Nucleus accumbens (tissue), 56 donors: ENCODE results near the gene CYFIP2.
A peak's percentile ranks its signal among the peaks of the same experiment; 100 is the strongest.

Experiments
- DNase-seq, 56 donors: peaks; one replicate each; lab custom pipeline; 2025; lab: John Stamatoyannopoulos, UW

CYFIP2 gene

GRCh38 chr5:157285310-157286035 lies 19.6 kb downstream of the CYFIP2 start:
- no peak for DNase-seq

GRCh38 chr5:157286761-157287211 lies 20.9 kb downstream of the CYFIP2 start:
- DNase-seq = peak in 6 of 56 donors; percentile 15 to 47 (median 25)

- DNase-seq = no peak
Measured at GRCh38 chr5:157288405-157289163, 22.7 kb downstream of the CYFIP2 start.

- no peak for DNase-seq
Measured at GRCh38 chr5:157289164-157289819, 23.4 kb downstream of the CYFIP2 start.

- no peak for DNase-seq
Measured at GRCh38 chr5:157290156-157290980, 24.4 kb downstream of the CYFIP2 start.

- no peak for DNase-seq
Measured at GRCh38 chr5:157290981-157291711, 25.2 kb downstream of the CYFIP2 start.

GRCh38 chr5:157292599-157292998 lies 26.7 kb downstream of the CYFIP2 start:
- DNase-seq = no peak

- DNase-seq = no peak
Measured at GRCh38 chr5:157294407-157295091, 28.6 kb downstream of the CYFIP2 start.

- DNase-seq = no peak
Measured at GRCh38 chr5:157295247-157295646, 29.3 kb downstream of the CYFIP2 start.

GRCh38 chr5:157300564-157300963 lies 34.6 kb downstream of the CYFIP2 start:
- no peak for DNase-seq

GRCh38 chr5:157301066-157301465 lies 35.1 kb downstream of the CYFIP2 start:
- DNase-seq = no peak

- no peak for DNase-seq
Measured at GRCh38 chr5:157303023-157303422, 37.1 kb downstream of the CYFIP2 start.

GRCh38 chr5:157303667-157304327 lies 37.9 kb downstream of the CYFIP2 start:
- no peak for DNase-seq

GRCh38 chr5:157306081-157306480 lies 40.2 kb downstream of the CYFIP2 start:
- DNase-seq = no peak

- DNase-seq = no peak
Measured at GRCh38 chr5:157306692-157307471, 41.0 kb downstream of the CYFIP2 start.

- DNase-seq = no peak
Measured at GRCh38 chr5:157308836-157309465, 43.0 kb downstream of the CYFIP2 start.

- no peak for DNase-seq
Measured at GRCh38 chr5:157309796-157310195, 43.9 kb downstream of the CYFIP2 start.
